ENCODE measurements around the gene HELZ.

HELZ gene

GRCh38 chr17:67021196-67021595 is 223.8 kb downstream of the HELZ start:
- DNase-seq, result no peak

Measured in CD4-positive, alpha-beta T cell treated with Interleukin-15 for 1 hour (primary cell).